Epithelial cell of umbilical artery (primary cell): ENCODE data around the gene NCF2. TPM values are rescaled to one million over a fixed set of nuclear protein-coding genes. Genes with fewer than 3 reads are reported as not detected.

Experiments
- total RNA-seq: library from RNA; depleted of rRNA; stranded (reverse); fragments of >200 nt; gene quantifications from 2 replicates; pipeline ENCODE4 v1.2.3, GENCODE V29; 2014

The NCF2 gene, protein sequence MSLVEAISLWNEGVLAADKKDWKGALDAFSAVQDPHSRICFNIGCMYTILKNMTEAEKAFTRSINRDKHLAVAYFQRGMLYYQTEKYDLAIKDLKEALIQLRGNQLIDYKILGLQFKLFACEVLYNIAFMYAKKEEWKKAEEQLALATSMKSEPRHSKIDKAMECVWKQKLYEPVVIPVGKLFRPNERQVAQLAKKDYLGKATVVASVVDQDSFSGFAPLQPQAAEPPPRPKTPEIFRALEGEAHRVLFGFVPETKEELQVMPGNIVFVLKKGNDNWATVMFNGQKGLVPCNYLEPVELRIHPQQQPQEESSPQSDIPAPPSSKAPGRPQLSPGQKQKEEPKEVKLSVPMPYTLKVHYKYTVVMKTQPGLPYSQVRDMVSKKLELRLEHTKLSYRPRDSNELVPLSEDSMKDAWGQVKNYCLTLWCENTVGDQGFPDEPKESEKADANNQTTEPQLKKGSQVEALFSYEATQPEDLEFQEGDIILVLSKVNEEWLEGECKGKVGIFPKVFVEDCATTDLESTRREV
- not detected in 2 replicates for total RNA-seq

DNA sequence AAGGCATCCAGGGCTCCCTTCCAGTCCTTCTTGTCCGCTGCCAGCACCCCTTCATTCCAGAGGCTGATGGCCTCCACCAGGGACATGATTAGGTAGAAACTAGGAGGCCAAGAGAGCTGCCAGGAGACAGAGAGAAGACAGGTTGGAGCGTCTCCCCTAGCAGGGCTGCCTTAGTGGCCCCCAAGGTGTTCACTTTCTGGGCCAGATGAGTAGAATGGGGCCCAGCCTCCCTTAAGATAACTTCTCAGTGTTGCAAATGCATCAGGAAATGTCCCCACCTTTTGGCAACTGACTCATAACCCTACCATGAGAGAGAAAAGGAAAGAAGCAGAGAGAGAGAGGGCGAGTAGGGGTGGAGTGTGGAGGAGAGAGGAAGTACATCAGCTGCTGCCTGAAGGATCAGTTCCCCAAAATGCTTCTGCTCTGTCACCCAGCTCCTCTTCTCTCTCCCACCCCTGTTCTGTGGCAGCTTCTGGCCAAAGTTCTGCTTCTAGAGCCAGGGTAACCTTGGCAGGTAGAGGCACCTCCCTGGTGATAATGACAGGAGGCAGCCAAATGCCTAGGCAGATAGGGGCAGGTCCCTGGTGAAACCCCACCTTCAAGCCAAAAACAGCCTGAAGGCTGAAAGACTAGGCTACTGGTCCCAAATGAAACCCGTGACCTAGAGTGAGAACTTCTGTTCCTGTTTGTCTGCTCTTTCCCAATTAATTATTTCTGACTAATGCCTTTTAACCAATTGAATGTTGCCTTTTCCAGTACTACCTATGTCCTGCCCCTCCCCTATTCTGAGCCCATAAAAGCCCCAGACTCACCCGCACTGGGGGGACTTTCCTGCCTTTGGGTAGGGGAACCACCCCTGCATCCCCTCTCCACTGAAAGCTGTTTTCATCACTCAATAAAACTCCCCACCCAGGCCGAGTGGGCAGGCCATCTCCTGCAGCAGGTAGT is at the start of gene NCF2:
TSS of gene NCF2 (minus strand) at position 216 of the 948 bp plus-strand sequence. CDS start at position 86, 130 bp downstream.

DNA sequence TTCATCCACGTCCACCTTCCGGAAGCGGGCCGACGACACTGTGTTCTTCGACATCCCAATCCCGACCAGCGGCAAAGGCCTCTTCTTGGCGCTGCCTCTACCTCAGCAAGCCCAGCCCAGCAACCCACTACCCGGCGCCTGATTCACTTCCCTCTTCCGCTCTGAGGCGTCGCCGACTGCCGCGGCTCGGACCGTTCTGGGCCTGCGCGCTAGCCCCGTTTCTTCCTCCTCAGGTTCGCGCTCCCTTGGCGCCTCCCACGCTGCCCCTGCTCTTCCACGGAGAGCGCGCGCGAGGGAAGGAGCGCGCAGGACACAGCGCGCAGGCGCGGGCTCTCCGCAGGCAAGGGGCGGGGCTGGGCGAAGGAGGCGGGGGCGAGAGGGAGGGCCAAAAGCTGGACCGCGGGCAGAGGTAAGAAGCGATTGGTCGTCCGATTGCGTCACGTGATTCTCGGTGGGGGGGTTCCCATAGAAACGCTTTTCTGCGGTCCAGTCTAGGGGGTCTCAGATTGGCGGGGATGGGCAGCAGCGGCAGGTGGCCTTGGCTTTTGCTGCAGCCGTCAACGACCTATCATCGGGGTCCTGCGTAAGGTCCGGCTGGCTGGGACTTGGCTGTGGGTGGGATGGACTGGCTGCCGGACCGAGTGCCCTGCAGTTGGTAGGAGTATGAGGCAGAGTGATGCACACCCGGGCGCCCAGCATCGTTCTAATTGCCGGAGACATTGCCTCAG is 45.5 kb upstream of the NCF2 start, which contains the start of gene ARPC5:
TSS of gene ARPC5 (minus strand) at position 178 of the 728 bp plus-strand sequence. CDS start at position 54, 124 bp downstream.

Other genes starting within 250 kb of the NCF2 start
- under 0.01 and 2.9 TPM in 2 replicates for gene NMNAT2, start 172.1 kb downstream of the NCF2 start, total RNA-seq
- 21.8 and 34.0 TPM in 2 replicates for gene SMG7, start 118.0 kb downstream of the NCF2 start, total RNA-seq
- 163 and 412 TPM in 2 replicates for gene ARPC5, start 45.3 kb upstream of the NCF2 start, total RNA-seq
- not detected in 2 replicates for gene APOBEC4, start 62.9 kb upstream of the NCF2 start, total RNA-seq
- 38.3 and 43.3 TPM in 2 replicates for gene RGL1, start 214.7 kb upstream of the NCF2 start, total RNA-seq